BJ (cell line): ENCODE measurements around the gene GUF1. TPM values are rescaled to one million over a fixed set of nuclear protein-coding genes. Genes with fewer than 3 reads are reported as not detected.

Source experiments
- CTCF ChIA-PET: fragments of 350-600 bp; formaldehyde crosslinking; extraction: SDS; loops from one replicate; lab custom pipeline; 2021; ENCODE audit warnings: antibody characterized with exemption, inconsistent platforms; lab: Yijun Ruan, JAX
- POLR2A ChIA-PET: fragments of 300-600 bp; sonication (Branson Sonifier 250); formaldehyde crosslinking; extraction: SDS; loops from one replicate; lab custom pipeline; 2021; ENCODE audit warnings: antibody characterized with exemption; lab: Charles Lee
- DNase-seq: peaks from one replicate; pipeline ENCODE4 v3.0.0-alpha.2; 2011; ENCODE audit warnings: low read depth
- H3K27me3 ChIP-seq: 2 replicates; pipeline ENCODE4 v1.6.0; 2011; ENCODE audit warnings: low read length; ENCODE audit not compliant: control insufficient read depth, insufficient read depth
- H3K36me3 ChIP-seq: 2 replicates; pipeline ENCODE4 v1.5.1; 2011; ENCODE audit warnings: low read length; ENCODE audit not compliant: control insufficient read depth, insufficient read depth
- H3K4me3 ChIP-seq: 2 replicates; pipeline ENCODE4 v1.5.1; 2011; ENCODE audit warnings: low read depth, mild to moderate bottlenecking, control low read depth, low read length
- polyA plus RNA-seq: library from polyadenylated mRNA; depleted of rRNA; stranded (reverse); fragments of >200 nt; gene quantifications from 2 replicates; pipeline ENCODE4 v1.2.3, GENCODE V29; 2011
- TF ChIP-seq, protein P1 (sequence below): IDR thresholded peaks from 2 replicates; pipeline ENCODE4 v1.5.1; 2011; ENCODE audit warnings: low read depth, mild to moderate bottlenecking, control low read depth, inconsistent platforms, low read length, moderate library complexity; ENCODE audit not compliant: insufficient read depth

The GUF1 gene
- polyA plus RNA-seq, 1 experiment: 6.5 TPM

DNA sequence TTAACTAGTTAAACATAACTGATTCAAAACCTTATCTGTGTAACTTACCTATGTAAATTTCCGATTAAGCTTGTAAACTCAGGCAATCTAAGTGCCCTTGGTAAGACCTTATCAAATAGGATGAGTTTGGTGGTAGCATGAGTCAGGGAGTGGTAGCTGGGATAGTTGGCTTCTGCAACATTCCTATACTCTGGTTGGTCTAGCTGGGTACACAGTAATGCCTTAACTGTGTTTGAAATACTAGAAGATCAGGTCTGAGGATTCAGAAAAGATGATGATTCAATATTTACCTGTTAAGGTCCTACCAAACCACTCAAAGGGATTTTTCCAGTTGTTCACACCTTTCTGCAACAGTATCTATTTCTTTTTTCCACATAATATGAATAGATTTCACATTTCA, 32.1 kb upstream of the GUF1 start:
- Histone ChIP-seq H3K27me3 (no peaks in the 10 kb centered on the region), H3K4me3 (no peak overlapping the region), H3K36me3 (no peaks in the 10 kb centered on the region)
- ChIA-PET CTCF (no interaction called here), POLR2A (no interaction called here)
- no peak for DNase-seq
- TF ChIP-seq, protein P1, sequence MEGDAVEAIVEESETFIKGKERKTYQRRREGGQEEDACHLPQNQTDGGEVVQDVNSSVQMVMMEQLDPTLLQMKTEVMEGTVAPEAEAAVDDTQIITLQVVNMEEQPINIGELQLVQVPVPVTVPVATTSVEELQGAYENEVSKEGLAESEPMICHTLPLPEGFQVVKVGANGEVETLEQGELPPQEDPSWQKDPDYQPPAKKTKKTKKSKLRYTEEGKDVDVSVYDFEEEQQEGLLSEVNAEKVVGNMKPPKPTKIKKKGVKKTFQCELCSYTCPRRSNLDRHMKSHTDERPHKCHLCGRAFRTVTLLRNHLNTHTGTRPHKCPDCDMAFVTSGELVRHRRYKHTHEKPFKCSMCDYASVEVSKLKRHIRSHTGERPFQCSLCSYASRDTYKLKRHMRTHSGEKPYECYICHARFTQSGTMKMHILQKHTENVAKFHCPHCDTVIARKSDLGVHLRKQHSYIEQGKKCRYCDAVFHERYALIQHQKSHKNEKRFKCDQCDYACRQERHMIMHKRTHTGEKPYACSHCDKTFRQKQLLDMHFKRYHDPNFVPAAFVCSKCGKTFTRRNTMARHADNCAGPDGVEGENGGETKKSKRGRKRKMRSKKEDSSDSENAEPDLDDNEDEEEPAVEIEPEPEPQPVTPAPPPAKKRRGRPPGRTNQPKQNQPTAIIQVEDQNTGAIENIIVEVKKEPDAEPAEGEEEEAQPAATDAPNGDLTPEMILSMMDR: no peak

DNA sequence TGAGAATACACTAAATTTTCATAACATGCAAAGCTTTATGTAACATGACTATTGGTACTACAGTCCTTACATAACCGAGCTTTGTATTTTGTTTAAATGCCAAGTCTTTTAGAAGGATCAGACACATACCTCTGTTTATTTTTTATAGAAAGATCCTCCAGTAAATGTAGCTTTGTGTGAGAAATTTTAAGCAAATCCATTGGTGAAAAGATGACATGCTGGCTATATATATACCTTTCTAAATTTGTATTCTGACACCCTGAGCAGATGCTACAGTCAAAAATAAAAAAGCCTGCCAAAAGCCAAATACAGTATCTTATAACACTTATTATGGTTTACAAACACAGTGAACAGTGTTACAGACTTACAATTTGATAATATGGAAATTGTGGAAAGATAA, 26.8 kb upstream of the GUF1 start, which contains the start of gene YIPF7:
Gene YIPF7 (minus strand): TSS at position 201 of the 400 bp plus-strand sequence. CDS start 1,525 bp downstream, outside the sequence.
- DNase-seq: no peak

DNA sequence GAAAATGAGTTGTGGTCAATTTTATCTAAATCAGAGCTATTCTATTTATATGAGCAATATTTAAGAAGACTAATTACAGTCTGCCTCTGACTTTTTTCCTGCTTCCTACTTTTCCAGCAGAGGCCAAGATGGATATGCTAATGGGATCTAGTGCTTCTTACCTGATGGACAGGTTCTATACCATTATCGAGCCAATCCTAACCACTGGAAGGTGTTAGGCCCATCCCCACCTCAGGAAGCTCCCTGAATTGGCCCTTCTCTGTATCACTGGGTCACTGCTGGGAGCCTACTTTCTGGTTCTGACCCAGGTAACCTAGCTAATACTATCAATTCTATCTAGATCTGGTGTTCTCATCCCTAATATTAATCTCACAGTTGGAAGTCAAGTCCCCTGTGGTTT, 26.2 kb upstream of the GUF1 start:
- no peaks in the 10 kb centered on the region for H3K36me3 ChIP-seq
- no peak overlapping the region for H3K4me3 ChIP-seq
- POLR2A ChIA-PET: no interaction called here
- TF ChIP-seq, protein P1: no peak
- no peak for DNase-seq
- H3K27me3 ChIP-seq: no peaks in the 10 kb centered on the region
- CTCF ChIA-PET: interaction anchor here (1.1 kb wide), 1 partner anchor 23 kb away, joined by 3 read pairs; no protein-coding TSS in a partner anchor

More for the DNA sequence above, 26.8 kb upstream of the GUF1 start, which contains the start of gene YIPF7:
- Histone ChIP-seq H3K27me3 (no peaks in the 10 kb centered on the region), H3K36me3 (no peaks in the 10 kb centered on the region), H3K4me3 (no peak within 1 kb of the TSS)
- CTCF ChIA-PET: interaction anchor here (1.1 kb wide), 1 partner anchor 23 kb away, joined by 3 read pairs; no protein-coding TSS in a partner anchor
- TF ChIP-seq, protein P1: no peak
- POLR2A ChIA-PET: no interaction called here

DNA sequence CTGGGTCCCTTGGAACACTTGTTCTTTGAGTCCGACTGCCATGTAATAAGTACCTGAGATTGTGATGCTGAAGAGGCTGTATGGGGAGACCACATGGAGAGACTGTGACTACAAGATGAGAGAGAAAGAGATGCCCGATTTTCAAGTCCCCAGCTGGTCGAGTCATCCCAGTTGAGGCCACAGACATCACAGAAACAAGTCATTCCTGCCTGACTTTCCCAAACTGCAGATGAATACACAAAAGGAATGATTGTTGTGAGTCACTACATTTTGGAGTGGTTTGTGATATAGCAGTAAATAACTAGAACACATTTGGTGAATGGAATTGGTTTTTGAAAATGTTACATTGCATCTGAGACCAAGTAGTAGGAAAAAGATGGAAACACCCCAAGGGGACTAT, 17.8 kb upstream of the GUF1 start:
- ChIA-PET CTCF (no interaction called here), POLR2A (no interaction called here)
- Histone ChIP-seq H3K27me3 (no peaks in the 10 kb centered on the region), H3K4me3 (no peak overlapping the region), H3K36me3 (no peaks in the 10 kb centered on the region)
- TF ChIP-seq, protein P1: no peak
- DNase-seq: no peak

DNA sequence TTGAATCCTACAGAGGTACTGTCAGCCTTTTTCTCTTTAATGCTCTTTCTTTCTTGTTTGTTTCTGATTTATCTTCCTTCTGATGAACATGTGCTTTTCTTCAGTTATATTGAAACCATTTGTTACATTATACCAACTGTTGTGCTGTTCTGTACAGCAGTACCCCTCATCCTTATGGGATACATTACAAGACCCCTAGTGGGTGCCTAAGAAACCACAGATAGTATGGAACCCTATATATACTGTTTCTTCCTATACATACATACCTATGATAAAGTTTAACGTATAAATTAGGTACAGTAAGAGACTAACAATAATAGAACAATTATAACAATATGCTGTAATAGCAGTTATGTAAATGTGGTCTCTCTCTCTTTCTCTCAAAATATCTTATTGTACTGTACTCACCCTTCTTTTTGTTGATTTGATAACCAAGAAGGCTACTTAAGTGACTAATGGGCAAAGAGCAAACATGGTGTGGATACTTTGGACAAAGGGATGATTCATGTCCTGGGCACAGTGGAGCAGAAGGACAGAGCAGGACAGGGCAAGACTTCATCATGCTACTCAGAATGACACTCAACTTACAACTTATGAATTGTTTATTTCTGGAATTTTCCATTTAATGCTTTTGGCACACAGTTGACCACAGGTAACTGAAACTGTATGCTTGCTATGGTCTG, 16.1 kb upstream of the GUF1 start:
- ChIA-PET CTCF (no interaction called here), POLR2A (no interaction called here)
- no peak overlapping the region for H3K4me3 ChIP-seq
- TF ChIP-seq, protein P1: no peak
- no peaks in the 10 kb centered on the region for H3K36me3 ChIP-seq
- DNase-seq: no peak
- H3K27me3 ChIP-seq: no peaks in the 10 kb centered on the region
